HEK293 (cell line): ENCODE results near the gene SEPTIN3.
A peak's percentile ranks its signal among the peaks of the same experiment; 100 is the strongest.

ENCODE experiments used
- CTCF ChIA-PET: fragments of 350-600 bp; formaldehyde crosslinking; extraction: SDS; loops from one replicate; lab custom pipeline; 2021; ENCODE audit warnings: antibody characterized with exemption; lab: Yijun Ruan, JAX
- POLR2A ChIA-PET: fragments of 300-600 bp; formaldehyde crosslinking; extraction: SDS; loops from one replicate; lab custom pipeline; 2020; ENCODE audit warnings: antibody characterized with exemption, inconsistent platforms; lab: Yijun Ruan, JAX
- H3K27ac ChIP-seq: fragments of 200-500 bp; sonication (Bioruptor generic); 2 replicates; pipeline ENCODE4 v1.5.1; 2014; ENCODE audit warnings: low read depth, low read length, control low read depth, inconsistent platforms; ENCODE audit errors: extremely low read depth
- H3K36me3 ChIP-seq, 2 experiments: fragments of 200-500 bp in 1 of 2; sonication (Bioruptor generic) in 1 of 2; 1 replicate in 1 of 2; 2 replicates in 1 of 2; pipeline ENCODE4 v1.5.1; 2014 to 2017; ENCODE audit warnings: inconsistent platforms in 2 of 2, low read length in 2 of 2; ENCODE audit not compliant: control insufficient read depth in 2 of 2, insufficient read depth in 1 of 2
- H3K4me1 ChIP-seq: fragments of 200-500 bp; sonication (Bioruptor generic); 2 replicates; pipeline ENCODE4 v1.5.1; 2014; ENCODE audit warnings: mild to moderate bottlenecking, low read length, inconsistent platforms; ENCODE audit not compliant: control insufficient read depth, insufficient read depth
- H3K4me3 ChIP-seq: 2 replicates; pipeline ENCODE4 v1.5.1; 2011; ENCODE audit warnings: low read depth, mild to moderate bottlenecking, control low read depth, low read length, moderate library complexity
- H3K9me3 ChIP-seq: fragments of 200-500 bp; sonication (Bioruptor generic); 2 replicates; pipeline ENCODE4 v1.5.1; 2014; ENCODE audit warnings: low read depth, low read length, inconsistent platforms; ENCODE audit not compliant: control insufficient read depth, insufficient read depth
- BCL11B ChIP-seq: fragments of 450-650 bp; formaldehyde crosslinking; IDR thresholded peaks from 2 replicates; pipeline ENCODE4 v1.5.1; 2016; ENCODE audit warnings: low read depth, missing biosample characterization, missing genetic modification characterization
- KLF1 ChIP-seq: fragments of 450-650 bp; formaldehyde crosslinking; IDR thresholded peaks from 2 replicates; pipeline ENCODE4 v1.5.1; 2016; ENCODE audit warnings: missing biosample characterization, missing genetic modification characterization
- KLF17 ChIP-seq: fragments of 450-650 bp; formaldehyde crosslinking; IDR thresholded peaks from 2 replicates; pipeline ENCODE4 v1.5.1; 2016; ENCODE audit warnings: missing biosample characterization, missing genetic modification characterization
- SP2 ChIP-seq: fragments of 450-650 bp; formaldehyde crosslinking; IDR thresholded peaks from 2 replicates; pipeline ENCODE4 v1.5.1; 2016; ENCODE audit warnings: missing biosample characterization, missing genetic modification characterization
- SP3 ChIP-seq: fragments of 450-650 bp; formaldehyde crosslinking; IDR thresholded peaks from 2 replicates; pipeline ENCODE4 v1.5.1; 2016; ENCODE audit warnings: missing biosample characterization, missing genetic modification characterization
- ZEB2 ChIP-seq: fragments of 450-650 bp; formaldehyde crosslinking; IDR thresholded peaks from 2 replicates; pipeline ENCODE4 v1.5.1; 2016; ENCODE audit warnings: missing biosample characterization, missing genetic modification characterization
- ZNF10 ChIP-seq: fragments of 450-650 bp; formaldehyde crosslinking; IDR thresholded peaks from 2 replicates; pipeline ENCODE4 v1.5.1; 2017; ENCODE audit warnings: missing biosample characterization, missing genetic modification characterization
- ZNF121 ChIP-seq: fragments of 450-650 bp; formaldehyde crosslinking; IDR thresholded peaks from 2 replicates; pipeline ENCODE4 v1.5.1; 2016; ENCODE audit warnings: missing biosample characterization, missing genetic modification characterization
- ZNF2 ChIP-seq: fragments of 450-650 bp; formaldehyde crosslinking; IDR thresholded peaks from 2 replicates; pipeline ENCODE4 v1.5.1; 2016; ENCODE audit warnings: missing biosample characterization, missing genetic modification characterization
- ZNF600 ChIP-seq: fragments of 450-650 bp; formaldehyde crosslinking; IDR thresholded peaks from 2 replicates; pipeline ENCODE4 v1.5.1; 2016; ENCODE audit warnings: missing biosample characterization, missing genetic modification characterization
- ZNF654 ChIP-seq: fragments of 450-650 bp; formaldehyde crosslinking; IDR thresholded peaks from 2 replicates; pipeline ENCODE4 v1.5.1; 2016; ENCODE audit warnings: low read depth, missing biosample characterization, missing genetic modification characterization
- ZNF692 ChIP-seq: fragments of 450-650 bp; formaldehyde crosslinking; IDR thresholded peaks from 2 replicates; pipeline ENCODE4 v1.5.1; 2016; ENCODE audit warnings: missing biosample characterization, missing genetic modification characterization
- ZNF768 ChIP-seq: fragments of 450-650 bp; formaldehyde crosslinking; IDR thresholded peaks from 2 replicates; pipeline ENCODE4 v1.5.1; 2018; ENCODE audit warnings: missing biosample characterization, mild to moderate bottlenecking, missing genetic modification characterization
- ZSCAN18 ChIP-seq: fragments of 450-650 bp; formaldehyde crosslinking; IDR thresholded peaks from 2 replicates; pipeline ENCODE4 v1.5.1; 2016; ENCODE audit warnings: missing biosample characterization, missing genetic modification characterization
- ZSCAN30 ChIP-seq: fragments of 450-650 bp; IDR thresholded peaks from 2 replicates; pipeline ENCODE4 v1.5.1; 2018; ENCODE audit warnings: missing biosample characterization, mild to moderate bottlenecking, missing genetic modification characterization, moderate library complexity
- TF ChIP-seq, protein P1 (sequence below): fragments of 450-650 bp; formaldehyde crosslinking; IDR thresholded peaks from 2 replicates; pipeline ENCODE4 v1.5.1; 2016; ENCODE audit warnings: missing biosample characterization, missing genetic modification characterization
- TF ChIP-seq, protein P2 (sequence below): fragments of 450-650 bp; formaldehyde crosslinking; IDR thresholded peaks from 2 replicates; pipeline ENCODE4 v1.5.1; 2016; ENCODE audit warnings: missing biosample characterization, missing genetic modification characterization
- TF ChIP-seq, protein P3 (sequence below): fragments of 450-650 bp; formaldehyde crosslinking; IDR thresholded peaks from 2 replicates; pipeline ENCODE4 v1.5.1; 2016; ENCODE audit warnings: missing biosample characterization, missing genetic modification characterization
- TF ChIP-seq, protein P4 (sequence below): fragments of 450-650 bp; formaldehyde crosslinking; IDR thresholded peaks from 2 replicates; pipeline ENCODE4 v1.5.1; 2017; ENCODE audit warnings: missing biosample characterization, mild to moderate bottlenecking, missing genetic modification characterization, moderate library complexity

Gene SEPTIN3

GRCh38 chr22:41939981-41940831 lies 29.0 kb upstream of the SEPTIN3 start (continued):
- TF ChIP-seq, protein P1, sequence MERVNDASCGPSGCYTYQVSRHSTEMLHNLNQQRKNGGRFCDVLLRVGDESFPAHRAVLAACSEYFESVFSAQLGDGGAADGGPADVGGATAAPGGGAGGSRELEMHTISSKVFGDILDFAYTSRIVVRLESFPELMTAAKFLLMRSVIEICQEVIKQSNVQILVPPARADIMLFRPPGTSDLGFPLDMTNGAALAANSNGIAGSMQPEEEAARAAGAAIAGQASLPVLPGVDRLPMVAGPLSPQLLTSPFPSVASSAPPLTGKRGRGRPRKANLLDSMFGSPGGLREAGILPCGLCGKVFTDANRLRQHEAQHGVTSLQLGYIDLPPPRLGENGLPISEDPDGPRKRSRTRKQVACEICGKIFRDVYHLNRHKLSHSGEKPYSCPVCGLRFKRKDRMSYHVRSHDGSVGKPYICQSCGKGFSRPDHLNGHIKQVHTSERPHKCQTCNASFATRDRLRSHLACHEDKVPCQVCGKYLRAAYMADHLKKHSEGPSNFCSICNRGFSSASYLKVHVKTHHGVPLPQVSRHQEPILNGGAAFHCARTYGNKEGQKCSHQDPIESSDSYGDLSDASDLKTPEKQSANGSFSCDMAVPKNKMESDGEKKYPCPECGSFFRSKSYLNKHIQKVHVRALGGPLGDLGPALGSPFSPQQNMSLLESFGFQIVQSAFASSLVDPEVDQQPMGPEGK (tag by site-specific recombination) = peak; percentile 53
- TF ChIP-seq, protein P2, sequence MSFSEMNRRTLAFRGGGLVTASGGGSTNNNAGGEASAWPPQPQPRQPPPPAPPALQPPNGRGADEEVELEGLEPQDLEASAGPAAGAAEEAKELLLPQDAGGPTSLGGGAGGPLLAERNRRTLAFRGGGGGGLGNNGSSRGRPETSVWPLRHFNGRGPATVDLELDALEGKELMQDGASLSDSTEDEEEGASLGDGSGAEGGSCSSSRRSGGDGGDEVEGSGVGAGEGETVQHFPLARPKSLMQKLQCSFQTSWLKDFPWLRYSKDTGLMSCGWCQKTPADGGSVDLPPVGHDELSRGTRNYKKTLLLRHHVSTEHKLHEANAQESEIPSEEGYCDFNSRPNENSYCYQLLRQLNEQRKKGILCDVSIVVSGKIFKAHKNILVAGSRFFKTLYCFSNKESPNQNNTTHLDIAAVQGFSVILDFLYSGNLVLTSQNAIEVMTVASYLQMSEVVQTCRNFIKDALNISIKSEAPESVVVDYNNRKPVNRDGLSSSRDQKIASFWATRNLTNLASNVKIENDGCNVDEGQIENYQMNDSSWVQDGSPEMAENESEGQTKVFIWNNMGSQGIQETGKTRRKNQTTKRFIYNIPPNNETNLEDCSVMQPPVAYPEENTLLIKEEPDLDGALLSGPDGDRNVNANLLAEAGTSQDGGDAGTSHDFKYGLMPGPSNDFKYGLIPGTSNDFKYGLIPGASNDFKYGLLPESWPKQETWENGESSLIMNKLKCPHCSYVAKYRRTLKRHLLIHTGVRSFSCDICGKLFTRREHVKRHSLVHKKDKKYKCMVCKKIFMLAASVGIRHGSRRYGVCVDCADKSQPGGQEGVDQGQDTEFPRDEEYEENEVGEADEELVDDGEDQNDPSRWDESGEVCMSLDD (tag by site-specific recombination) = no peak
- no peak for TF ChIP-seq ZNF692 (tag by site-specific recombination)
- TF ChIP-seq SP2 (tag by site-specific recombination) = peak; percentile 59
- TF ChIP-seq ZNF600 (tag by site-specific recombination) = peak; percentile 86
- no peak for TF ChIP-seq ZNF768 (tag by site-specific recombination)
- 0 out of 2 replicates have a peak, but pooled peaks have one; percentile 22 for TF ChIP-seq KLF17 (tag by site-specific recombination)

DNA sequence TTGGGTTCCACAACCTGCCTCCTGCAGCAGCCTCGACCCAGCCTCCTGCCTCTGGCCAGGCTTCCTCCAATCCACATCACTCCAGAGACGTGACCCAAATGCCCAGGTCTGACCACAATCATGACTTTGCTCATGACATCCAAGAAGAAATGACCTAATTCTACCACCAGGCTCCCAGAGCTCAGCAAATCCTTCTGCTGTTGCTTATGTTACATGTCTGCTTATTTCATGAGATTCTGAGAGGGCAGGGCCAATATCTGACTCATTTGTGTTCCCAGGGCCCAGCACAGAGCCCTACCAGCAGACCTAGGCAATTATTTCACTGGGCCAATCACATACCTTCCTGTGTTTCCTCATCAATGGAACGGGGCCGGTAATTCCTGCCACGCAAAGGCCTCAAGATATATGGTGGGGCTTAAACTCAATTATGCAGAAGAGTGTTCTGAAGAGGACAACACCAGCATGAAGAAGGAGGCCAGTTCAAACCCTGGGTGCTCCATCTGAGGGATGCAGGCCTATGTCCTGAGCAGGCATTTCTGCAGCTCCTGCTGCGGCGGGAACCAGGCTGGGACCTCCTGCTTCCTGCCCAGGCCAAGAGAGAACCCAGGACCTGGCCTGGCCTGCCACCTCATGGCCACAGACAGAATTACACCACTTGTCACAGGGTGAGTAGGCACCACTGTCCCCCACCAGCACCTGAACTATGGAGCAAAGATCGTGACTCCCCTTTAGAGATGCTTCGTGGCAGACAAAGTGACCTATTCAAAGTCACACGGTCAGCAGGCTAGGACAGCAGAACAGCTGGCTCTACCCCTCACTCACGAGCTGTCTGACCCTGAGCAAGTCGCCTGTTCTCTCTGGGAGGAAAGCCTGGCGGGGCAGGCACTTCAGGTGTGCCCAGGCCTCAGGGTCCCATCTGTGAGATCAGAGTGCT lies 28.1 kb upstream of the SEPTIN3 start:
- Histone ChIP-seq H3K4me1 (no peaks in the 10 kb centered on the region; the same call in 1 of the 2 replicates), H3K36me3 (peaks cover 59 to 89% of the 10 kb centered on the region in 2 experiments; a peak in 2 of 3 replicates), H3K9me3 (no peaks in the 10 kb centered on the region), H3K27ac (0 out of 2 replicates have a peak overlapping the region, but pooled peaks have one; percentile 12), H3K4me3 (no peak overlapping the region)
- ChIA-PET POLR2A (interaction anchor here (0.8 to 1.4 kb wide), 3 partner anchors 149 to 252 kb away, joined by 3 to 8 read pairs (median 5); partner anchors contain the start of genes NDUFA6 and SNU13), CTCF (interaction anchor here (0.6 to 3.8 kb wide), 38 partner anchors 9 to 1600 kb away, joined by 3 to 53 read pairs (median 3); partner anchors contain the start of genes MEI1, SMIM45 and SREBF2)
- TF ChIP-seq ZNF121 (tag by site-specific recombination) (0 out of 2 replicates have a peak, but pooled peaks have one; percentile 13), ZNF10 (tag by site-specific recombination) (peak; percentile 81; the same call in 1 of the 2 replicates), SP2 (tag by site-specific recombination) (no peak; the same call in 1 of the 2 replicates), BCL11B (tag by site-specific recombination) (no peak), ZSCAN18 (tag by site-specific recombination) (no peak), ZEB2 (0 out of 2 replicates have a peak, but pooled peaks have one; percentile 31), ZNF654 (tag by site-specific recombination) (peak; percentile 93), ZSCAN30 (0 out of 2 replicates have a peak, but pooled peaks have one; percentile 53), SP3 (tag by site-specific recombination) (no peak), ZNF2 (tag by site-specific recombination) (peak; percentile 74; the same call in 1 of the 2 replicates), ZNF600 (tag by site-specific recombination) (peak; percentile 73; the same call in 1 of the 2 replicates), KLF1 (no peak)
- TF ChIP-seq, protein P3, sequence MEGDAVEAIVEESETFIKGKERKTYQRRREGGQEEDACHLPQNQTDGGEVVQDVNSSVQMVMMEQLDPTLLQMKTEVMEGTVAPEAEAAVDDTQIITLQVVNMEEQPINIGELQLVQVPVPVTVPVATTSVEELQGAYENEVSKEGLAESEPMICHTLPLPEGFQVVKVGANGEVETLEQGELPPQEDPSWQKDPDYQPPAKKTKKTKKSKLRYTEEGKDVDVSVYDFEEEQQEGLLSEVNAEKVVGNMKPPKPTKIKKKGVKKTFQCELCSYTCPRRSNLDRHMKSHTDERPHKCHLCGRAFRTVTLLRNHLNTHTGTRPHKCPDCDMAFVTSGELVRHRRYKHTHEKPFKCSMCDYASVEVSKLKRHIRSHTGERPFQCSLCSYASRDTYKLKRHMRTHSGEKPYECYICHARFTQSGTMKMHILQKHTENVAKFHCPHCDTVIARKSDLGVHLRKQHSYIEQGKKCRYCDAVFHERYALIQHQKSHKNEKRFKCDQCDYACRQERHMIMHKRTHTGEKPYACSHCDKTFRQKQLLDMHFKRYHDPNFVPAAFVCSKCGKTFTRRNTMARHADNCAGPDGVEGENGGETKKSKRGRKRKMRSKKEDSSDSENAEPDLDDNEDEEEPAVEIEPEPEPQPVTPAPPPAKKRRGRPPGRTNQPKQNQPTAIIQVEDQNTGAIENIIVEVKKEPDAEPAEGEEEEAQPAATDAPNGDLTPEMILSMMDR (tag by site-specific recombination) = peak; percentile 86
- TF ChIP-seq, protein P4, sequence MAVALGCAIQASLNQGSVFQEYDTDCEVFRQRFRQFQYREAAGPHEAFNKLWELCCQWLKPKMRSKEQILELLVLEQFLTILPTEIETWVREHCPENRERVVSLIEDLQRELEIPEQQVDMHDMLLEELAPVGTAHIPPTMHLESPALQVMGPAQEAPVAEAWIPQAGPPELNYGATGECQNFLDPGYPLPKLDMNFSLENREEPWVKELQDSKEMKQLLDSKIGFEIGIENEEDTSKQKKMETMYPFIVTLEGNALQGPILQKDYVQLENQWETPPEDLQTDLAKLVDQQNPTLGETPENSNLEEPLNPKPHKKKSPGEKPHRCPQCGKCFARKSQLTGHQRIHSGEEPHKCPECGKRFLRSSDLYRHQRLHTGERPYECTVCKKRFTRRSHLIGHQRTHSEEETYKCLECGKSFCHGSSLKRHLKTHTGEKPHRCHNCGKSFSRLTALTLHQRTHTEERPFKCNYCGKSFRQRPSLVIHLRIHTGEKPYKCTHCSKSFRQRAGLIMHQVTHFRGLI = peak; percentile 84; the same call in 1 of the 2 replicates
